ENCODE results near the gene LHPP.

DNA sequence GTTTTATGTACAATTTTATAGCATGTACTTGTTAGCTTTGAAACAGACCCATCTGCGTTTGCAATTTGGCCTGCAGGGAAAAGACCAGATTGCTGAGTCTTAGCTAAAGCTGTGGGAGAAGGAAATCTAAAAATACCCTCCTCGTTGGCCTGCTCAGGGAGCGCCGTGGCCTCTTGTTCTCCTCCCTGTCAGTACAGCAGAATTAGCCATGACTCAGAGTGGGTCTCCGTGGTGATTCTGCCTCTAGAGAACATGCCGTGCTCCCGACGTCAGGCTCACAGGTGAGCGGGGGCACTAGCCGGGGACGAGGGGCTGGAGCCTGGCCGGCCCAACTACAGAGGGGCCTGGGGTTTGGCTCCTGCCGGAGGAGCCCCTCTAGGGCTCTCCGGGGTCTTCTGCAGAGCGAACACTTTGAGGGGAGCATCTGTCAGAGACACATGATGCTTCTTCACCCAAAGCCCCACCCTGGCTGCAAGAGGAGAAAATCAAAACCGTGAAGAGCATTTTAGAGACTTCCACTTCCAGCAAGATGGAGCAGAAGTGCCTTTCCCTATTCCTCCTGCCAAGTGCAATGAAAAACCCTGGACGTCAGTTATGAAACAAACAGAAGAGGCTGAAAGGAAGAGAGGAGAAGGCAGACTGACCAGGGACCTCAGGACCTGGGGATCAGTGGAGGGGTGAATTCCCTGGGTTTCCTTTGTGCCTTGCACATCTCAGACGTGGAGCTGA, 98.9 kb downstream of the LHPP start:
- TF ChIP-seq, protein P1, sequence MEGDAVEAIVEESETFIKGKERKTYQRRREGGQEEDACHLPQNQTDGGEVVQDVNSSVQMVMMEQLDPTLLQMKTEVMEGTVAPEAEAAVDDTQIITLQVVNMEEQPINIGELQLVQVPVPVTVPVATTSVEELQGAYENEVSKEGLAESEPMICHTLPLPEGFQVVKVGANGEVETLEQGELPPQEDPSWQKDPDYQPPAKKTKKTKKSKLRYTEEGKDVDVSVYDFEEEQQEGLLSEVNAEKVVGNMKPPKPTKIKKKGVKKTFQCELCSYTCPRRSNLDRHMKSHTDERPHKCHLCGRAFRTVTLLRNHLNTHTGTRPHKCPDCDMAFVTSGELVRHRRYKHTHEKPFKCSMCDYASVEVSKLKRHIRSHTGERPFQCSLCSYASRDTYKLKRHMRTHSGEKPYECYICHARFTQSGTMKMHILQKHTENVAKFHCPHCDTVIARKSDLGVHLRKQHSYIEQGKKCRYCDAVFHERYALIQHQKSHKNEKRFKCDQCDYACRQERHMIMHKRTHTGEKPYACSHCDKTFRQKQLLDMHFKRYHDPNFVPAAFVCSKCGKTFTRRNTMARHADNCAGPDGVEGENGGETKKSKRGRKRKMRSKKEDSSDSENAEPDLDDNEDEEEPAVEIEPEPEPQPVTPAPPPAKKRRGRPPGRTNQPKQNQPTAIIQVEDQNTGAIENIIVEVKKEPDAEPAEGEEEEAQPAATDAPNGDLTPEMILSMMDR (IDR thresholded peaks at IDR 0.05): no peak
- TF ChIP-seq POLR2A (IDR thresholded peaks at IDR 0.05): no peak
